CD4-positive, alpha-beta T cell (primary cell): ENCODE measurements around the gene PGBD5. TPM values are rescaled to one million over a fixed set of nuclear protein-coding genes. Genes with fewer than 3 reads are reported as not detected.

Experiments used
- ATAC-seq: fragments of 200-7000 bp; cut with Tn5 transposase; one replicate; pipeline ENCODE4 v1.10.0; 2022; ENCODE audit warnings: mild to moderate bottlenecking; ENCODE audit not compliant: poor library complexity
- CTCF ChIA-PET: fragments of 350-600 bp; sonication (Branson Sonifier 250); formaldehyde crosslinking; loops from one replicate; lab custom pipeline; 2021; ENCODE audit warnings: antibody characterized with exemption, inconsistent platforms; lab: Charles Lee
- POLR2A ChIA-PET: fragments of 350-600 bp; sonication (Branson Sonifier 250); formaldehyde crosslinking; loops from one replicate; lab custom pipeline; 2021; ENCODE audit warnings: antibody characterized with exemption, inconsistent platforms; lab: Charles Lee
- DNase-seq, 14 experiments: peaks; one replicate each; pipeline ENCODE4 v3.0.0-alpha.2; 2013 to 2020; ENCODE audit warnings: mixed read lengths in 2 of 14
- H3K27ac ChIP-seq, 2 donors: one replicate each; pipeline versions ENCODE4 v1.5.1 to v1.7.0; 2013; ENCODE audit warnings: low read length in 2 of 2, low read depth in 1 of 2, mild to moderate bottlenecking in 1 of 2
- H3K27me3 ChIP-seq, 2 experiments: 1 replicate in 1 of 2; 2 replicates in 1 of 2; pipeline versions ENCODE4 v1.6.1 to v1.7.0; 2013; ENCODE audit warnings: low read length in 2 of 2, control low read depth in 1 of 2, mild to moderate bottlenecking in 1 of 2, moderate library complexity in 1 of 2; ENCODE audit not compliant: insufficient read depth in 2 of 2, control insufficient read depth in 1 of 2
- H3K36me3 ChIP-seq: one replicate; pipeline ENCODE4 v1.6.1; 2013; ENCODE audit warnings: low read length, control low read depth; ENCODE audit not compliant: insufficient read depth
- H3K4me1 ChIP-seq: one replicate; pipeline ENCODE4 v1.6.1; 2013; ENCODE audit warnings: low read length, control low read depth; ENCODE audit not compliant: insufficient read depth
- H3K4me3 ChIP-seq: one replicate; pipeline ENCODE4 v1.5.1; 2013; ENCODE audit warnings: mild to moderate bottlenecking, low read length, moderate library complexity
- H3K9me3 ChIP-seq, 2 experiments: 1 replicate in 1 of 2; 2 replicates in 1 of 2; pipeline versions ENCODE4 v1.6.1 to v1.7.0; 2013; ENCODE audit warnings: low read length in 2 of 2, mild to moderate bottlenecking in 2 of 2, control low read depth in 1 of 2, moderate library complexity in 1 of 2; ENCODE audit not compliant: control insufficient read depth in 1 of 2, insufficient read depth in 1 of 2
- H3K27ac Mint-ChIP-seq: one replicate; pipeline ENCODE4 v1.8.0; 2020; ENCODE audit warnings: mixed read lengths
- H3K27me3 Mint-ChIP-seq: one replicate; pipeline ENCODE4 v1.8.0; 2021; ENCODE audit warnings: mixed read lengths
- H3K36me3 Mint-ChIP-seq: one replicate; pipeline ENCODE4 v1.8.0; 2021; ENCODE audit warnings: low read depth, mixed read lengths
- H3K4me1 Mint-ChIP-seq: one replicate; pipeline ENCODE4 v1.8.0; 2021; ENCODE audit warnings: low read depth, mixed read lengths
- H3K4me3 Mint-ChIP-seq: one replicate; pipeline ENCODE4 v1.8.0; 2020; ENCODE audit warnings: mild to moderate bottlenecking, mixed read lengths
- H3K9me3 Mint-ChIP-seq: one replicate; pipeline ENCODE4 v1.8.0; 2020; ENCODE audit warnings: mixed read lengths
- CTCF ChIP-seq: fragments of 200-600 bp; IDR thresholded peaks from one replicate; pipeline ENCODE4 v1.8.0; 2022; ENCODE audit warnings: antibody characterized with exemption, mild to moderate bottlenecking
- intact Hi-C, 2 experiments: fragments of 100-400 bp; cut with DNase I in 1 of 2; cut with micrococcal nuclease in 1 of 2; formaldehyde crosslinking; loops; one replicate each; pipeline versions ENCODE4 v1.15.1 to v1.9.0; 2023 to 2025; cut with DNase I, micrococcal nuclease
- total RNA-seq, 174 experiments: library from RNA in 2 of 174; stranded (reverse) in 2 of 174; gene quantifications; one replicate each; pipeline ENCODE4 v1.2.3 and lab custom pipeline; 2021 to 2026

The PGBD5 gene
- total RNA-seq, 2 experiments from 2014 or later = not detected

DNA sequence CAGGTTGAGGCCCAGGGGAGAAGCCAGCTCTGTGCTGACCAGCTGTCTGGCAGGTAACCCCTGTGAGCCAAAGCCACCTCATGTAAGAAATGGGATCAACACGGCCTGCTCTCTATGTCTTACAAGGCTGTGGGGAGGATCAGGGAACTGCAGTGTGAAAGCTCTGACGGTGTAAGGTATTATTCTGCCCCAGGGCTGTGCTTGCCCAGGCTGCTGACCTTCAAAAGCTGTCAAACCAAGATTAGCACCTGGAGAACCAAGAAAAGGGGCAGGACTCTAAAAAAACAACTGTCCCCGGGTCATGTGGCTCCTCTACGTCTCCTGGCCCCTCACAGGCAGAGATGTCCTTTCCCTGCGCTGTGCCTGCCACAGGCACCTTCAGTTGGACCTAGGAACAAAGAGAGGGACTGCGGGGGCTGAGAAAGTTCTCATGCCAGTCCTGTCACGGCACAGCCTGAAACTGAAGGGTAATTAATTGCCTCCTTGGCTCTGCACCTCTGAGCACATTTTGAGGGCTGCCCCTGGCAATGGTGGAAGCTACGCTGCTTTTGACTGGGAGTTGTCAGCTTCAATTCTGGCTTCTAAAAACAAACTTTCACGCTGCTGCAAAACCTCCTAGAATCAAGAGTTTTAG, 77.6 kb downstream of the PGBD5 start:
- DNase-seq (no peak), ATAC-seq (no peak)
- Mint-ChIP-seq H3K36me3 (no peaks in the 10 kb centered on the region), H3K4me1 (no peaks in the 10 kb centered on the region), H3K9me3 (no peaks in the 10 kb centered on the region), H3K27me3 (peaks cover 6% of the 10 kb centered on the region), H3K27ac (no peak overlapping the region), H3K4me3 (no peak overlapping the region)
- Histone ChIP-seq H3K9me3 (no peaks in the 10 kb centered on the region), H3K4me1 (no peaks in the 10 kb centered on the region), H3K27me3 (peaks cover 0 to 2% of the 10 kb centered on the region in 2 experiments), H3K4me3 (no peak overlapping the region), H3K27ac (no peak overlapping the region), H3K36me3 (no peaks in the 10 kb centered on the region)
- ChIA-PET CTCF (no interaction called here), POLR2A (no interaction called here)
- intact Hi-C loops = no loop called here
- no peak for TF ChIP-seq CTCF

GRCh38 chr1:230347896-230348295, 78.2 kb downstream of the PGBD5 start:
- H3K36me3 Mint-ChIP-seq = no peaks in the 10 kb centered on the region
- intact Hi-C loops = no loop called here
- no peak for ATAC-seq
- Histone ChIP-seq H3K4me3 (no peak overlapping the region), H3K9me3 (no peaks in the 10 kb centered on the region), H3K27ac (no peak overlapping the region), H3K4me1 (no peaks in the 10 kb centered on the region), H3K27me3 (peaks cover 0 to 2% of the 10 kb centered on the region in 2 experiments), H3K36me3 (no peaks in the 10 kb centered on the region)
- no peak overlapping the region for H3K27ac Mint-ChIP-seq
- no peak for DNase-seq
- H3K27me3 Mint-ChIP-seq = peaks cover 6% of the 10 kb centered on the region
- TF ChIP-seq CTCF = no peak
- ChIA-PET POLR2A (no interaction called here), CTCF (no interaction called here)
- no peak overlapping the region for H3K4me3 Mint-ChIP-seq
- no peaks in the 10 kb centered on the region for H3K9me3 Mint-ChIP-seq
- H3K4me1 Mint-ChIP-seq = no peaks in the 10 kb centered on the region

DNA sequence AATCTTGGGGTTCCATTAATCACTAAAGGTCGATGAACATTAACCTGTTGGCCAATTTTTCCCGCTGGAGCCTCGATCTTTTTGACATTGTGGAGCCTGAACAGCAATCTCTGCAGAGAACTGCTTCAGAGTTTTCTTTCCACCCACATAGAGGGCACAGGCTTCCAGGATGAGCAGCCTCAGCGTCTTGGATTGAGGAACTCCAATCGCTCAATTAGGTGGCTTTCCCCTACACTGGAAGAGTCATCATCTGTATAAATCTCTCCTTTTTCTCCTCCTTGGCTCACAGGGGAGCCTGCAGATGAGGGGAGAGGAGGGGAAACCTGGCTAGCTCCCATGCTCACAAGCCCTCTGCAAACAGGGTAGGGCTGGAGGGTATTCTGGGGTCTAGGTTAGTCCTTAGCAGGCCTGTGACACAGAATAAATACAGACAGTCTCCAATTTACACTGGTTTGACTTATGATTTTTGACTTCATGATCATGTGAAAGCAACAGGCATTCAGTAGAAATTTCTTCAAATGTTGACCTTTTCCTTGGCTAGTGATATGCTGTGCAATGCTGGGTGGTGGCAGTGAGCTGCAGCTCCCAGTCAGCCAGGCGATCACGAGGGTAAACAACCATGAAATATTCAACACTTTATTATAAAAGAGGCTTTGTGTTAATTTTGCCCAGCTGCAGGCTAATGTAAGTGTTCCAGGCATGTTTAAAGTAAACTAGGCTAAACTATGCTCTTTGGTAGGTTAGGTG, 80.8 kb downstream of the PGBD5 start:
- Histone ChIP-seq H3K4me1 (no peaks in the 10 kb centered on the region), H3K36me3 (no peaks in the 10 kb centered on the region), H3K27ac (no peak overlapping the region), H3K4me3 (no peak overlapping the region), H3K27me3 (peaks cover 0 to 2% of the 10 kb centered on the region in 2 experiments), H3K9me3 (no peaks in the 10 kb centered on the region)
- TF ChIP-seq CTCF = no peak
- POLR2A ChIA-PET = no interaction called here
- Mint-ChIP-seq H3K4me3 (no peak overlapping the region), H3K36me3 (no peaks in the 10 kb centered on the region), H3K27ac (no peak overlapping the region), H3K27me3 (peaks cover 6% of the 10 kb centered on the region), H3K4me1 (no peaks in the 10 kb centered on the region), H3K9me3 (no peaks in the 10 kb centered on the region)
- intact Hi-C loops = no loop called here
- DNase-seq (no peak), ATAC-seq (no peak)
- CTCF ChIA-PET = no interaction called here
